WI38 (cell line): ENCODE results near the gene DDI2.

Experiments used
- H3K4me3 ChIP-seq: 2 replicates; pipeline ENCODE4 v1.5.1; 2011; ENCODE audit warnings: low read depth, mild to moderate bottlenecking, control low read depth, low read length
- TF ChIP-seq, protein P1 (sequence below): IDR thresholded peaks from 2 replicates; pipeline ENCODE4 v1.5.1; 2012; ENCODE audit warnings: low read depth, mild to moderate bottlenecking, control low read depth, low read length

The DDI2 gene

DNA sequence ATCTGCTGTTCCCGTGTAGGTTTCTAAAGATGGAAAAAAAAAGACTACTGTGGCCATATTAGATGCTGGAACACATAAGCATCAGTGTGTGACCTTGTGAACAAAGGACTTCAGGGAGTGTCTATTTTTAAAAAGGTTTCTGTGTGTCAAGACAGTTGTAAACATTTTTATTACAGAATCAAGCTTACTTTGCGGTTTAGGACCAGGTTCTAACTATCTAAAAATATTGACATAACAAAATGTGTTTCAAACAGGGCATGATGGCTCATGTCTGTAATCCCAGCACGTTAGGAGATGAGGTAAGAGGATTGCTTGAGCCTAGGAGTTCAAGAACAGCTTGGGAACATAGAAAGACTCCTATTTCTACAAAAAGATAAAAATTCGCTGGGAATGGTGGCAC is 7.1 kb upstream of the DDI2 start:
- no peak overlapping the region for H3K4me3 ChIP-seq
- TF ChIP-seq, protein P1, sequence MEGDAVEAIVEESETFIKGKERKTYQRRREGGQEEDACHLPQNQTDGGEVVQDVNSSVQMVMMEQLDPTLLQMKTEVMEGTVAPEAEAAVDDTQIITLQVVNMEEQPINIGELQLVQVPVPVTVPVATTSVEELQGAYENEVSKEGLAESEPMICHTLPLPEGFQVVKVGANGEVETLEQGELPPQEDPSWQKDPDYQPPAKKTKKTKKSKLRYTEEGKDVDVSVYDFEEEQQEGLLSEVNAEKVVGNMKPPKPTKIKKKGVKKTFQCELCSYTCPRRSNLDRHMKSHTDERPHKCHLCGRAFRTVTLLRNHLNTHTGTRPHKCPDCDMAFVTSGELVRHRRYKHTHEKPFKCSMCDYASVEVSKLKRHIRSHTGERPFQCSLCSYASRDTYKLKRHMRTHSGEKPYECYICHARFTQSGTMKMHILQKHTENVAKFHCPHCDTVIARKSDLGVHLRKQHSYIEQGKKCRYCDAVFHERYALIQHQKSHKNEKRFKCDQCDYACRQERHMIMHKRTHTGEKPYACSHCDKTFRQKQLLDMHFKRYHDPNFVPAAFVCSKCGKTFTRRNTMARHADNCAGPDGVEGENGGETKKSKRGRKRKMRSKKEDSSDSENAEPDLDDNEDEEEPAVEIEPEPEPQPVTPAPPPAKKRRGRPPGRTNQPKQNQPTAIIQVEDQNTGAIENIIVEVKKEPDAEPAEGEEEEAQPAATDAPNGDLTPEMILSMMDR = no peak

DNA sequence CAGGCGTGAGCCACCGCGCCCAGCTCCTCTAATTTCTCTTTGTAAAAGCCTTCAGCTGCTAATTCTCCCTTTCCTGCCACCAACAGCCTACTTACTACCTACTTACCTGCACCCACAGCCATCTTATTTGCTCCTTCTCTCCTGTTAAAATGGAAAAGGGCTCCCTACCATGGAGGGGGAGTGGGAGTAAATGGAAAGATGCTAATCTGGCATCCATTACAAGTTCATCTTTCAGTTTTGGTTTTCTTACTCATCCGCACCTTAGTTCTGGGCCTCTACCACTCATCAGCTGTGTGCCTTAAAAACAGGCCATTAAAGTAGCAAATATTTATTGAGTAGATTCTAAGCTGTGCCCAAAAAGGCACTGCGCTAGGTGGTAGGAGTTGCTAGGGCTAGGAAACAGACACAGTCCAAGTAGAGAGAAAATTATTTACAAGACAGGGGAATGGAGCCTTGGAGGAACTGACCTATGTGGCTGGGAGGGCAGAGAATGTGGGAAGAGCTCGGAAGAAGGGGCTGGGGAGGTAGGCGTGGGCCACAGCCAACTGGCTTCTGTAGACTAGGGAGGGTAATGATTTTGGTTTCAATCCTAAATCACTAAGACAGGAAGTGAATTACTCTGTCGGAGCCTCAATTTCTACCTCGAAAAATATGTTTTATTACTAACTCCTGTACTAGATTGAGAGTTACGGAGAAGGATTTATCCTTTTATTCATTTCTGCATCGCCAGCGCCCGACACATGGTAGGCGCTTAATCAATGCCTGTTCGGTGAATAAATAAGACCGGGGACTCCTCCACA is 685 bp upstream of the DDI2 start:
- H3K4me3 ChIP-seq = peak overlapping the region; percentile 59
- TF ChIP-seq, protein P1 = no peak

DNA sequence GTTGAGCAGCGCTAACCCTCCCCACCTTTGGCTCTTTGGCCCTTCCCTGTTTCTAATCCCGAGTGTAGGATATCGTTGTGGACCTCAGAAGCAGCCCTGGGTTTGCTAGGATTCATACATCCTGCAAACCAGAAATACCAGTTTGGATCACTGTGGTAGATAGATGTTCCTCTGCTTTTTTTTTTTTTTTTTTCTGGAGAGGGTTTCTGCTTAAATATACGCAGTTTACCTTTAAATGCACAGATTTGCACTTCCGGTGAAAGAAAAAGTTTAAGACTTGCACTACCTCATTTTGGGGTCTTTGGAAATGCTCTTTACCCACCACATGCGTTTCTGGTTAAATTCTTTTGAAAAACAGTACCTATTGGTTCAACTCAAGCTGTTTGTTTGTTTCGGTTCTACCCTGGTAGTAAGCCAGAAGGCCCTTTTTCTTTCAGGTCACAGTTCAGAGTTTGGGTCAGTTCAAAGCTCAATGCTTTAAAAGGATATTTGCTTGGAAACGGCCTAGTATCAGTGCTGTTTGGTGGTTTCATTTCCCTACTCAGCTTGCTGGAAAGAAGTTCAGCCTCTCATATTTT is 908 bp downstream of the DDI2 start:
- H3K4me3 ChIP-seq = peak overlapping the region; percentile 98
- TF ChIP-seq, protein P1 = no peak

DNA sequence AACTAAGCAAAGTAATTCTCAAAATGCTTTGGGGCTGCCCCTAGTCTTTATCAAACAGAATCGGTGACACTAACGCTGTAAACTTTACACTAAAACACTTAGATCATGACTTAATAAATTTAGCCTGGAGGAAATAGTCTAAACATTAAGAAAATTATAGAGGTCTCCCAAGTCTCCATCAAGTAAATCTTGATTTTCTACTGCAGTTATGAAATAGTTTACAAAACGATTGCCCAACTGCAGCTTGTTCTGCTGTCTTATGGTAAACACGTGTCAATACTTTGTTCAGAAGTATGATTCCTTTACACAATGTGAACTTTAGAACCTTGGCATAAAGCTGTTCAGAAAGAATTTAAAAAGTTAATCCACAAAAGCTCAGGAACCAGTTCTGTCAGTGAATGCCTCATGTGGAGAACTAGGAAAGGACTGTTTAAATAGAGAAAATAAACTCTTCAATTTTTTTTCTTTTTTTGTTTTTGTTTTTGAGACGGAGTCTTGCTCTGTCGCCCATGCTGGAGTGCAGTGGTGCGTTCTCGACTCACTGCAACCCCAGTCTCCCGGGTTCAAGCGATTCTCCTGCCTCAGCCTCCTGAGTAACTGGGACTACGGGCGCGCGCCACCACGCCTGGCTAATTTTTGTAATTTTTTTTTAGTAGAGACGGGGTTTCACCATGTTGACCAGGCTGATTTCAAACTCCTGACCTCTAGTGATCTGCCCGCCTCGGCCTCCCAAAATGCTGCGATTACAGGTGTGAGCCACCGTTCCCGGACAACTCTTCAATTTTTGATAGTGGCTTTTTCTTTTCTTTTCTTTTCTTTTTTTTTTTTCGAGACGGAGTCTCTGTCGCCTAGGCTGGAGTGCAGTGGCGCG is 1.6 kb downstream of the DDI2 start:
- H3K4me3 ChIP-seq = peak overlapping the region; percentile 98
- TF ChIP-seq, protein P1 = no peak

DNA sequence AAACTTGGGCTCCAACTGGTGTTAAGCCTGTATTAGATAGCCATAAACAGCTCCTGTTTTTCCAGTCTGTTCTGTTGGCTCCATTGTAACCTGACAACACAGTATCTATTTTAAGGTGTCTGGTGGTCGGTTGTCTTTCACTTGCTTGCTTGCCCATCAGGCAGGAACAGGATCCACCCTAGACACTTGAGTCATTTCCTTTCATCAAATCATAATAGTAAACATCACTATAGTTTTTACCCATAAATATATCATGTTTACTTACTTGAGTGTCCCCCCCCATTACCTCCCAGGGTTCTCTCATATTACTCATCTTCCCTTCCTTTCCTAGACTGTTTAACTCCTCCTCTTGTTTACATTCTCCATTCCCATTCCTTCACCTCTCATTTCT is 2.9 kb downstream of the DDI2 start:
- TF ChIP-seq, protein P1 = no peak

DNA sequence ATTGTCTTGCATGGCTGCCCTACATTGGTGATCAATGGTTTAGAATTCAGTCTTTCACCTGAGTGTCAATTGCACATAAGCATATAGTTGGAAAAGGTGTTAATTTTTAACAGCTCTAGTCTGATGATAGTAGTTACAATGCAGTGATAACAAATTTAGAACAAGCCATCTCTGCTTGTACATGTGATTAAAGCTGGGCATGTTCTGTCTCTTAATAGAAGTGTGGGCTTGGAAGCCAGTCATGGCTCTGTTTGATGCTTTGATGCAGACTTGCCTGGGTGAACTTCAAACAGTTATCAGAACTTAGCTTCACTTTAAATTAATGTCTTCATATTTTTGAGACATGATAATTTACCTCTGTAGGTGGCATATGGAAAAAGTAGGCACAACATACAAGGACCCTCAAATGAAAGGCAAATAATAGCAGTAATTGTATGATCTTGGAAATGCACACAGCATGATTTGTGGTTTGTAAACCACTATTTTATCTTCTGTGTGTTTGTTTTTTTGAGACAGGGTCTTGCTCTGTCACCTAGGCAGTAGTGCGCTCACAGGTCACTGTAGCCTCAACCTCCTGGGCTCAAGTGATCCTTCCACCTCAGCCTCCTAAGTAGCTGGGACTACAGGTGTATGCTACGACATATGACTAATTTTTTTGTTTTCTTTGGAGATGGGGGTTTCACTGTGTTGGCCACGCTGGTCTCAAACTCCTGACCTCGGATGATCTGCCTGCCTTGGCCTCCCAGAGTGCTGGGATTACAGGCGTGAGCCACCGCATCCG is 3.8 kb downstream of the DDI2 start:
- TF ChIP-seq, protein P1 = no peak
- no peak overlapping the region for H3K4me3 ChIP-seq

More for the DNA sequence above, 2.9 kb downstream of the DDI2 start:
- peak overlapping the region; percentile 2; the same call in 1 of the 2 replicates for H3K4me3 ChIP-seq
